NCI-H1048 (cell line): ENCODE data around the gene ALAD.
"Not testable (repeated sequence)": the region's sequence is repeated elsewhere in the genome, so short reads cannot be mapped to it uniquely, and the experiment has no call there.

Experiments
- DNase-seq: peaks from one replicate; lab custom pipeline; 2025; lab: John Stamatoyannopoulos, UW

The ALAD gene

GRCh38 chr9:113373256-113373655, 27.8 kb downstream of the ALAD start:
- DNase-seq = no peak

- DNase-seq = no peak
Measured at GRCh38 chr9:113372059-113372458, 29.0 kb downstream of the ALAD start.

- no peak for DNase-seq
Measured at GRCh38 chr9:113370806-113371325, 30.2 kb downstream of the ALAD start.

DNA sequence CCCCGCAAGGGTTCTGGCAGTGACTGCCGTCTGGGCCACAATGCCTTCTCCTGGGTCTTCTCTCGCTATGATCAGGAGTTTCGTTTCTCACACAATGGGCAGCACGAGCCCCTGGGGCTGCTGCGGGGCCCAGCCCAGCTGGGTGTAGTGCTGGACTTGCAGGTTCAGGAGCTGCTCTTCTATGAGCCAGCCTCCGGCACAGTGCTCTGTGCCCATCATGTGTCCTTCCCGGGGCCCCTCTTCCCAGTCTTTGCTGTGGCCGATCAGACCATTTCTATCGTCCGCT, 31.3 kb downstream of the ALAD start:
- DNase-seq = no peak

- DNase-seq = no peak
Measured at GRCh38 chr9:113368982-113369854, 31.9 kb downstream of the ALAD start.

DNA sequence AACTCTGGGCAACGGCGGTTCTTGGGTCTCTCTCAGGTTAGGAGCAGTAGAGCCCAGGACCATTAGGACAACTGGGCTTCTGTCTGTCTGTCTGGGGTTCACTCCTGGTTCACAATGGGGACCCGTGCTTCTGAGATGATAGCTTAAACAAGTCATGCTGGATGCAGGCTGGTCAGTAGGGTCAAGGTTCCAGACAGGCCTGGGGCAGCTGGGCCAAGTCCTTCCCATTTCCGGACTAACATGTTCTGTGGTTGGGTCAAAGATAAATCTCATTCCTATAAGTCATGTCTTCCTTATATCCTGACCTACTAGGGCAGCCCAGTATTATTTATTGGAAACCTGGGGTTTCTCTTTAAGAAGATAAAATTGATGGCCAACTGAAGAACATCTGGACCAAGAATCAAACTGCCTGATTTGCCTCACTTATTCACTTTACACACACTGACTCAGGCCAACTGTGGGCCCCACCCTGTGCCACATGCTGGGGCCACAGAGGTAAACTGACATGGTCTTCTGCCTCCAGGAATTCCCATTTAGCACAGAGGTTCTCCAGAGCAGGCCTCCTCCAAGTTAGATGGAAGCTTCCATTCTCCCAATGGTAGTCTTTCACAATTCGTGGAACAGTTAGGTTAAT, 32.6 kb downstream of the ALAD start:
- no peak for DNase-seq

DNA sequence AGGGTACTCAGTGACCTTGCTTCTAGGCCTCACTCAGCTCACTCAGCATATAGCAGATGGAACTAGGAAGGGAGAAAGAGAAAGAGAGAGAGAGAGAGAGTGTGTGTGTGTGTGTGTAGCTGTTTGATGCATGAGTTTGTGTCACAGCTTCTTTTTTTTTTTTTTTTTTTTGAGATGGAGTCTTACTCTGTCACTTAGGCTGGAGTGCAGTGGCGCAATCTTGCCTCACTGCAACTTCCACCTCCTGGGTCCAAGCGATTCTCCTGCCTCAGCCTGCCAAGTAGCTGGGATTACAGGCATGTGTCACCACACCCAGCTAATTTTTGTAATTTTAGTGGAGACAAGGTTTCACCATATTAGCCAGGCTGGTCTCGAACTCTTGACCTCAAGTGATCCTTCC, 35.4 kb downstream of the ALAD start:
- DNase-seq = not testable (repeated sequence)

DNA sequence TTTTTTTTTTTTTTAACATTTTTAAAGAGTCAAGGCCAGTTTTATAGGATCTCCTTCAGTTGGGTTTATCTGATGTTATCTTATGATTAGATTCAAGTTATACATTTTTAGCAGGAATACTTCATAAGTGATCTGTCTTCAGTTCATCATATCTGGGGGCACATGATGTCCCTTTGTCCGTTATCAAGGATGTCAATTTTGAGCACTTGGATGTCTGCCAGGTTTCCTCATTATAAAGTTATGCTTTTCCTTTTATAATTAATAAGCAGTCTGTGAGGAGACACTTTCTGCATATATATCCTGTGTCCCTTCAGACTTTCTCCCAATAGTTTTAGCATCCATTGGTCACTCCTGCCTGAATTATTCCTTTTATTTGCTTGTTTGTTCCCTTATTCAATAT, 36.1 kb downstream of the ALAD start:
- DNase-seq = no peak

- DNase-seq = no peak
Measured at GRCh38 chr9:113363336-113363735, 37.7 kb downstream of the ALAD start.

GRCh38 chr9:113361304-113362018, 39.6 kb downstream of the ALAD start:
- DNase-seq = no peak

DNA sequence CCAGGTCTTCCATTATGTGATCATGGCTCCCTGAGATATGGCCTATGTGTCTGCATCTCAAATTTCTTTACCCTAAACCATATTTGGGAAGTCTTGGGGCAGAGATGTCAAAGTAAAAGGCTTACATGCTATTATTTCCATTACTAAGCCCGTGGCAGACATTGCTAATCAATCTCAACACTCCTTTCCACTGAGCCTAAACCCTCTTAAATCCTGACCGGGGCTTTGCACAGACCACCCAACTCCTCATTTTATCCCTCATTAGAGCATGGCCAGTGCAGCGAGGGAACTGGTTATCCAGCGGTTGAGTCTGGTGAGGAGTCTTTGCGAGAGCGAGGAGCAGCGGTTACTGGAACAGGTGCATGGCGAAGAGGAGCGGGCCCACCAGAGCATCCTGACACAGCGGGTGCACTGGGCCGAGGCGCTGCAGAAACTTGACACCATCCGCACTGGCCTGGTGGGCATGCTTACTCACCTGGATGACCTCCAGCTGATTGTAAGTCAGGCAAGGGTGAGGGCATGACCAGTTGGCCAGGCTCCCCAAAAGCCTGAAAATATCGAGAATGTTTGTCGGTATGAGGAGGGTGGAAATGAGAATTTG, 40.7 kb downstream of the ALAD start:
- no peak for DNase-seq

DNA sequence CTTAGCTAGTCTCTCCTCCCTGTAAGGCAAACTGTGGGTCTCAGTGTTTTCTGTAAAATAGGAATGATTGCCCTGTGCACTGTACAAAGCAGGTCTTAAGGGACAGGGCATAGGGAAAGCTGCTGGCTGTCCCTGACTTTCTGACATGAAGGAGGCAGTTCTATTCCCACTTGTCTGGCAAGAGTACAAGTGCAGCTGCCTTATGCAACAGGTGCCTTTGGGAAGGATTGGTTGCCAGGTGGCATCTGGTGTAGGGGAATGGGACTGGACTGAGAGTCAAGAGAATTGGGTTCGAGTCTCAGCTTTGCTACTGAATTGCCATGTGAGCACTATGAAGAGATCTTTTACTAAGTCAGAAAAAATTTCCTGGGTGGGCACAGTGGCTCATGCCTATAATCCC, 41.7 kb downstream of the ALAD start:
- no peak for DNase-seq

- no peak for DNase-seq
Measured at GRCh38 chr9:113356686-113357292, 44.3 kb downstream of the ALAD start.

DNA sequence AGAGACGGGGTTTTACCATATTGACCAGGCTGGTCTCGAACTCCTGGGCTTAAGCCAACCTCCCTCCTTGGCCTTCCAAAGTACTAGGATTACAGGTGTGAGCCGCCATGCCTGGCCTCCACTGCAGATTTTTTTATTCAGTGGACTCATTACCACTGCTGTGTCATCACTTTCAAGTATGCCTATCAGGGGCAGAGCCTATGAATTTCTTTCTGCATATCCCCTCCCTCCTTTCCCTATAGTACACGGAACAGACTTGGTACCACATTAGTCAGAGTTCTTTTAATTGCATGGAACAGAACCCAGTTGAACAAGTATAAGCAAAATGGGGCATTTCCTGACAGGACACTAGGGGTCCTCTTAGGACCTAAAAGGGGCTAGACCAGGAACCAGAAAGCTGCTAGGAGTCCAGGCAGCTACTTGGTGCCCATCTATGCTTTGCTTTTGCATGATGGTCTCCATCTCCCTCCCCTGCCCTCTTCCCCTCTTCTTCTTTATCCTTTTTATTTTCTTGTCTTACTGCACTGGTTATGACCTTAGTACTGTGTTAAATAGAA, 46.0 kb downstream of the ALAD start:
- no peak for DNase-seq

GRCh38 chr9:113352411-113352810, 48.7 kb downstream of the ALAD start:
- DNase-seq = no peak

DNA sequence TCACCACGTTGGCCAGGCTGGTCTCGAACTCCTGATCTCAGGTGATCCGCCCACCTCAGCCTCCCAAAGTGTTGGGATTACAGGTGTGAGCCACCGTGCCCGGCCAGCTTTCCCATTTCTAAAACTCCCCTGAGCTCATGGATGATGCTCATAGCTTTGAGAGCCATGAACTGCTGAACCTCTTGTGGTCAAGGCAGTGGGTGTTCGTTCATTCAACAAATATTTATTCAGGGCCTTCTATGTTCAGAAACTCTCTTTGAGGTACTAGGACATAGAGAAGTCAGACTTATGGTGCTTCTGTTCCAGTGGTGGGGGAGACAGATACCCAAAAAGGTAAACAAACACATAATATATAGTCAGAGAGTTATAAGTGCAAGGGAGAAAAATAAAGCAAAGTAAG, 49.1 kb downstream of the ALAD start:
- no peak for DNase-seq

GRCh38 chr9:113350937-113351336, 50.1 kb downstream of the ALAD start:
- no peak for DNase-seq

DNA sequence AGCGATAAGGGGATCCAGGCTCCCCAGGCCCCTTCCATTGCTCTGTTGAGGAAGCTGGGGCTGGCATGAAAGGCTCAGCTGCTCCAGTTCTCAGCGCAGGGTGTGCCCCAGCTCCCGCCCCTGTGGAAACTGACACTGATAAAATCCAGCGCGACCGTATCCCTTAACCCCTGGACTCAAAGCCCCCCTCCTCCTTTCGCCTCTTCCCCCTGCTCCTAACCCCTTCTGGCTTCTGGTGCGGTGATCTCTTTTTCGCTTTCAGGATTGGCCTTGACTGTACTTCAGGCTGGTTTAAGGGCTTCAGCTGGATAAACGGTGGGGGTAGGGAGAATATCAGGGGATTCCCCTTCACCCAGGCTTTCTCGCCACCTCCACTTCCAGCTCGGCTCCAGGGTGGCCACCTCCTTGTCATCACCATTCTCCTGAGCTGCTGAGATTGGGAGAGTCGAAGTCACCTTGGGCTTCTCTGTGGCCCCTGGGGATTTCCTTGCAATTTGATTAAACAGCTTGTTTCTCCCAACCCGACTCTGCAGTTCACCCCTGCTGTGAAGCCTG, 50.9 kb downstream of the ALAD start:
- no peak for DNase-seq

- DNase-seq = no peak
Measured at GRCh38 chr9:113349445-113350094, 51.5 kb downstream of the ALAD start, which contains the start of gene BSPRY. Gene BSPRY, plus strand, starts transcription at chr9:113349541. Its CDS starts 39 bp downstream, at chr9:113349580.

DNA sequence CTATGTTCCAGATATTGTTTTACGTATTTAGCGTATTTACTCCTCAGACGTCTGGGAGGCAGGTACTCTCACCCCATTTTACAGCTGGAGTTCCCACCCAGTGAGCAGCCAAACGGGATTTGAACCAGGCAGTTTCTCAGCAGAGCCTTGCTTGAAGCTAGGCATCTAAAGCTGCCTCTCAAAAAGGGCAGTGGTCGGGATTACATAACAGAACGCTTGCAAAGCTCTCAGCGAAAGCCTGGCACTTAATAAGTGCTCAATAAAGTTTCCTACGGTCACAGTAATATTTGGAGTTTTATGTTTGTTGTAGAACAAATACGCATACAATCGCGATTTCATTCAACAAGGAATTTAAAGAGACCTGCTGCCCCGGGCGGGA, 52.0 kb downstream of the ALAD start:
- DNase-seq = no peak

- no peak for DNase-seq
Measured at GRCh38 chr9:113348437-113348836, 52.6 kb downstream of the ALAD start.
